NCI-H82 treated with DMSO at 0.1 percent for 48 hours (cell line): Measurements from ENCODE around the gene MAP3K1.
"Not testable (repeated sequence)": the region's sequence is repeated elsewhere in the genome, so short reads cannot be mapped to it uniquely, and the experiment has no call there.

Experiments
- DNase-seq: peaks from one replicate; lab custom pipeline; 2025; ENCODE audit not compliant: unreplicated experiment; lab: John Stamatoyannopoulos, UW

The MAP3K1 gene

DNA sequence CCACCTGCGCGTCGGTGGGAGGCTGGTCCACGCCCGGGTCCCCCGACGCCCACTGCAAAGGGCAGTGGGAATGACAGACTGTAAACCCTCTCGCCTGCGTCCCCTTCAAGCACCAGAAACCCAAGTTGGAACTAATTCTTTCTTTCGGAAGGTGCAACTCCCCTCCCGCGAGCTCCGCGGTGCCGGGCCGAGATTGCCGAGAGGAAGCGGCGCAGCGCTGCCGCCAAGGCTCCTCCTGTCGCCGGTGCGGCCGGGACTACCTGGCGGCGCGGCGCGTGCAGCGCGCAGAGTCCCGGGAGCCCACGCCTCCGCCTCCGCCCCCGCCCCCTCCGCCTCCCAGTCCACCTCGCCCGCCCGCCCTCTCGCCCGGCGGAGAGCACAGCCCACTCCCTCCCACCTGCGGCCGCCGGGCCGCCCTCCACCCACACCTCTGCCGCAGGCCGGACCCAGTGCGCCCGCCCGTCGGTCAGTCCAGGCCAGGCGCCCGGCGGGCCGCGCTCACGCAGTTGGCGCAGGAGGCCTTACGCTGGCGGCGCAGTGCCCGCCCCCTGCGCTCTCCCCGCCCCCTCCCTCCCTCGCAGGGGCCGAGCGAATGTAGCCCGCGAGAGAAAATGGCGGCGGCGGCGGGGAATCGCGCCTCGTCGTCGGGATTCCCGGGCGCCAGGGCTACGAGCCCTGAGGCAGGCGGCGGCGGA, at the start of gene MAP3K1:
Gene MAP3K1 (plus strand): TSS at position 587 of the 695 bp plus-strand sequence. CDS start 25 bp downstream, at position 612.
- DNase-seq, result no peak

DNA sequence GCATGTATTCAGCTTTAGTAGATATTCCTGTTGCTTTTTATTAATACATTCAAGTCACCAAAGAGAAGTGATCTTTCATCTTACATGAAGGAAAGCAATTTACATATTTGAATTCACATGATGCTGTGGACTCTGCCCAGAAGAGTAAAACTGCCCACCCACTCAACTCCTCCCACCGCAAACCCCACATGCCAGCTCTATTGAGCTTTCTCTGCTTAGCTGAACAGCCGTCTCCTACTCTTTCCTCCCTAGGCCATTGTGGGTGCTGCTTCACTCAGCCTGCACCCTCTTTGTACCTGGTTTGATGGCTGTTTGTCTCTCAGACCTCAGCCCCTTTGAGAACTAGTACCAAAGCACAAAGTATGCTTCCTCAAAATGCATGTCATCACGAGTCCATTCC, 48.4 kb upstream of the MAP3K1 start:
- DNase-seq, result no peak

DNA sequence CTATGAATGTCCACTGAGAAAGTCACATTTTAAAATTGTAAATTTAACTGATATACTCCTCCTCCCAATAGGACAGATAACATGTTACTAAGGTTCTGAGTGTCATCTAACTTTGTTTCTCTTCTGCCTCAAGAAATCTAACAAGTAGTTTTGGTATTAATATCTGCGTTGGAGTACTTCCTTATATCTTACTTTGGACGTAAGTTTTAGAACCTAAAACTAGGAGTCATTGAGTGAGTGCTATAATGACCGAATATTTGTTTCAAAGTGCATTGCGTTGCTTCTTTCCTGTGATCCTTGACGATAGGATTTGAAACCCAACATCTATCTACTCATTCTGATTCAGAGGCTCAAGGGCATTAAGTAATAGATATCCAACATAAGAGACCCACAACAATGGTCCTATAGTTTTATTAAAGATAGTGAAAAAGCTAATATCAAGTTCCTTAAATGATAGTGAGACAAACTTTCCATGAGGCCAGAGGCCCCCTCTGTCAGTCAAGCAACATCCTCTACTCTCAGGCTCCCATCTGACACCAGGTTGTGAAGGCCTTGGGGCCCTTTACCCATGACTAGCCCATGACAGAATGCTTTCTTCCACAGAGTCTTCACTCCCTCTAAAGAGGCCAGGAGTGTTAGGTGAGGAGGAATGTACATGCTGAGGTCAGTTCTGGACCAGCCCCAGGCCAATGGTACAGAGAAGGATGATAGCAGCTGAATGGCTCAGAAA, 45.3 kb upstream of the MAP3K1 start:
- no peak for DNase-seq

DNA sequence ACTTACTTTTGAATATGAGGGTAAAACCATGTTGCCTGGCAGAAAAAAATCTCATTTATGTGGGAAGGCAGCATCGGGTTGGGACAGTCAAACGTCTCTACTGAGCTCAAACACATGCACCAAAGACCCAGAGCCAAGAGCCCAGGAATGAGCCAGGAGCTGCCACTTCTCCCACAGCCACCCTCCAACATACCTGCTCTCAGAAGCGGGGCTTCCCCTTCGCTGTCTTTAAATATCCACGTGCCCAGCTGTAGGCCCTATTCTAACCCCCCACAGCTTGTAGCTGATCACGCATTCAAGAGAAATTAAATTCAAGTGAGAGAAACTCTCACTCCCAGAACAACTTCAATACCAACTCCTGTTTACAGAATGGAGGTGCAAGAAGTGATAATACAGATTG, 42.6 kb upstream of the MAP3K1 start:
- no peak for DNase-seq

DNA sequence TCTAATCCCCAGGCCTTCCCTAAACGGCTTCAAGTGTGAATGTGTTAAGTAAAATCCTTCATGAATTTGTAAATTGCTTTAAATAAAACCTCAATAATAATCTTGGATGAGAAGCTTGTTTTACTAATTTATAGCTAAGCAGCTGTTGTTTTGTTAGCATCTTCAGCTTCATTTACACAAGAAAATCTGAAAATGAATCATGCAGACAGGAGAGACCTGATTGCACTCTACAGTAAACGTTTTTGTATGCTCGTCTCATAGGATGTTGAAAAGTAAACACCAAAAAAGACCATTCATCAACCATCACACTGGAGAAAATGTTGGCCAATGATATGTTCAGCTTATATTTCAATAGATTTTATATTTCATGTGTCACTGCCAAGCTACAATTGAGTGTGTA, 40.4 kb upstream of the MAP3K1 start:
- DNase-seq, result no peak

DNA sequence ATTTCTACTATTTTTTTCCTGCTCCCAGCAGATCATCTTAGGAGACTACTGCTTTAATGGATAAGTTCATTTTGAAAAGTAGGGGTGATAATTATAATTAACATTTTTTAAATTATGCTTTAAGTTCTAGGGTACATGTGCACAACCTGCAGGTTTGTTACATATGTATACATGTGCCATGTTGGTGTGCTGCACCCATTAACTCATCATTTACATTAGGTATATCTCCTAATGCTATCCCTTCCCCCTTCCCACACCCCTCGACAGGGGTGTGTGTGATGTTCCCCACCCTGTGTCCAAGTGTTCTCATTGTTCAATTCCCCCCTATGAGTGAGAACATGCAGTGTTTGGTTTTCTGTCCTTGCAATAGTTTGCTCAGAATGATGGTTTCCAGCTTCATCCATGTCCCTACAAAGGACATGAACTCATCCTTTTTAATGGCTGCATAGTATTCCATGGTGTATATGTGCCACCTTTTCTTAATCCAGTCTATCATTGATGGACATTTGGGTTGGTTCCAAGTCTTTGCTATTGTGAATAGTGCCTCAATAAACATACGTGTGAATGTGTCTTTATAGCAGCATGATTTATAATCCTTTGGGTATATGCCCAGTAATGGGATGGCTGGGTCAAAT, 39.0 kb upstream of the MAP3K1 start:
- not testable (repeated sequence) for DNase-seq

DNA sequence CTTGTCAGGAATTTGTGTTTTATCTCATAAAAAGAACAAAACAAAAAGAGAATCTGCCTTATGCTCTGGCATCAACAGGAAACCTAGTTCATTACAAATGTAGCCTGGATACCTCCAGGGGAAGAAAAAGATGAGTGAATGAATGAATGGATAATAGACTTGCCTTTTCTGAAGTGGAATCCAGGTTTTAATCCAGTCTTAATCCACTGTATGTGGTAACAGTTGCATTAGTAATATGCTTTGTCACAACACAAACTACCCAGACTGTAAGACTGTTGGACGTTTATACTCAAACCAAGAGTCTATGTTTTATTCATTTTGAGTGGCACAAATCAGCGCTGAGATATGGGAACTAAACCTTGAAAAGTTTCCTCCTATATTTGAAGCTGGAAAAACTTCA, 32.1 kb upstream of the MAP3K1 start:
- no peak for DNase-seq

DNA sequence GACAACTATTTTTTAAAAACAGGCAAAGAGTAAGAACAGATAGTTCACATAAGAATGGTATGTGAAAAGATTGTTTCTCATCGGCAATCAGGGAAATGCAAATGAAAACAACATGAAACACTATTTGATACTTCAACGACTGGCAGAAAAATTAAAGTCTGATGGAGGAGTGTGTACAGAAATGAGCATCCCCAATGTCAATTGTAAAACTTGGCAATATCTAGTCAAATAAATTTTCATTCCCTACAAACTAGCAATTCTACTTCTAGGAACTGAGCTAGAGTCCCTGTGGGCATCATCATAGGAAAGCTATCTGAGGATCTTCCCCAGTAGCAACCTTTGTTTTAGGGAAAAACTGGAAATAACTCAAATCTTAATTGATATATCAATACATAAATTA, 29.0 kb upstream of the MAP3K1 start:
- DNase-seq, result no peak

DNA sequence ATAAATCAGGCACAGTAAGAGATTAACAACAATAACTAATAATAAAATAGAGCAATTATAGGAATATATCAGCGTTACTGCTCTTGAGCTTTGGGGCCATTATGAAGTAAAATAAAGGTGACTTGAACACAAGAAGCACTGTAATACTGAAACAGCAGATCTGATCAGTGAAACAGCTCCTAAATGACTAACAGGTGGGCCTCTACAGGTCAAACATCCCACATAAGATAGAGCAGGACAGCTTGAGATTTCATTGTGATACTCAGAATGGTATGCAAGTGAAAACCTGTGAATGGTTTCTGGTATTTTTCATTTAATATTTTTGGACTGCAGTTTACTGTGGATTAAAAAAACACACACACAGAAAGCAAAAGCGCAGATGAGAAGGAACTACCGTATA, 24.0 kb upstream of the MAP3K1 start:
- DNase-seq, result no peak

DNA sequence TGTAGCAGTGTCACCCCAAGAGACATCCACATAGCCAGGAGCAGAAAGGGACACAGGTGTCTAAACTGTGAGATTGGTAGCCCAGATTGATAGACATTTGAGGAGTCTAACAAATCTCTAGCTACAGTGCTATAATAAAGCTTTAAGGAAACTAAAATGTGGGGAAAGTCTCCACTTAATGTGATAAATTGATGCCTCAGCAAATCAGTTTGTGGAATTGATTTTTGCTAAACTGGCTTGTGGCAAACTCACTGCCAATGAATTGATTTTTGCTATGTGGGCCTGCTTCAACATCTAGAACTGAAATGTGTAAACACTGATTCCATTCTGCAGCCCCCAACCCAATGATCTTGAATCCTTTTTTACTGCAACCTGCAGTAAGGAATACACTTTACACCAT, 16.8 kb upstream of the MAP3K1 start:
- no peak for DNase-seq

DNA sequence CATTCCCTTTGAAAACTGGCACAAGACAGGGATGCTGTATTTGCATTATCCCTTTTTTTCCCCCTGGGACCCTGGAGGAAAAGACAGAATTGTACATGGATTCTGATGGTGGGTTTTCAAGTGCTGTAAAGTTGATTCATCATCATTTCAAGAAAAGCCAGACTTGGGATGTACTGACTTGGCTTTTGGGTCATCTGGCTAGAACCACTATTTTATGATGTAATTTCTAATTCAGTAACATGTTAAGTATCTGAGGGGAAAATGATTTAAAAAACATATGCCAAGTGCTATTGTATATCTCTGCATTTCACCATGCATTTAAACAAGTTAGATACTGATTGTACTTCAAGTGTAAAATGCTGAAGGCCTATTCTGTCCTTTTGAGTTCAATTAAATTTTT, 15.2 kb upstream of the MAP3K1 start:
- no peak for DNase-seq

DNA sequence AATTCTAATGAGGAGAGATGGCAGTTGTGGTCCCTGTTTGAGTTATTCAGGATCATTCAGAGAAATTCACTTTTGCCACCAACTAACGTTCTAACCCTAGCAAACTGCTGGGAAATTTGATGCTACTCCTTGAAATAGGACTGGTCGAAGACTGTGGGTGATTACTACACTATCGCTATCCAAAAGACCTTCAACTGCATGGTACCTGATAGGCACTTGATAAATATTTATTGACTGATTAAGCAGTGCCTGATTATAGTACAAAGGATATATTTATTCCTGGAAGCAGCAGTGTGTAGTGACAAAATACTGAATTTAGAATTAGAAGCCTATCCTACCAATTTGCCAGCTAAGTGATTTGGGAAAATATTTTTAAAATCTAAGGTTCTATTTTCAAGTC, 14.1 kb upstream of the MAP3K1 start:
- DNase-seq, result no peak

DNA sequence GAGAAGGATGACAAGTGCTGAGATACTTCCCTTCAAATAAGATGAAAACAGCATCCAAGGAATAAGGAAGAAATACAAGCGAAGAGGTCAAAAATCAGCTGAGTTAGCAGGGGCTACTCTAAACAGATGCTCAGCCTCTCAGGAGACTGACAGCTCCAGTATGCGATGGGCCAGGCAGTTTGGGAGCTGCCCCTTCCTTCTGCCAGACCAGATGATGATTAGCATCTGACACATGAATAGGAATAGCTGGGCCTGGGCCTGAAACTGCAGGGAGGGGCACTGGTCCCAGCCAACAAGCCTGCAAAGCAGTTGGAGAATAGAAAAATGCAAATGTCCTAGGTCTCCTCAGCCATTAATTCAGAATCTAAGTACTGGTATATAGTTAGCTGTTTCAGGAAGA, 13.1 kb upstream of the MAP3K1 start:
- no peak for DNase-seq

DNA sequence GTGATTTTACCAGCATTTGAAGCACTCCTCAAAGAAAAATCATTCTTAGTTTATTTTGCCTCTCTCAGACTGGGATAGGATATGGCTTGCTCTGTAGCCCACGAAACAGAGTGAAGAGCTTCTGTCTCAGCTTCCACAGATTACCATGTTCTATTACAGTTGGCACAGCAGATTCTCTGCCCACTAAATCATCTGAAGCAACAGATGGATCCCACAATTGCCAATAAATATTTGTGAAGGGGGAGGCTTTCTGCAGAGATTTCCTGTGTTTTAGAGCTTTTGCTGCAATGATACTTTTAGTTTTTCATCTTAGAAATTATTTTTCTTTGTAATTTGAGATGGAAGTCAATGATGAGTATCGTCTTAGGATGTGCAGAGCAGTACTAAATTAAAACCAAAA, 12.3 kb upstream of the MAP3K1 start:
- DNase-seq, result no peak

DNA sequence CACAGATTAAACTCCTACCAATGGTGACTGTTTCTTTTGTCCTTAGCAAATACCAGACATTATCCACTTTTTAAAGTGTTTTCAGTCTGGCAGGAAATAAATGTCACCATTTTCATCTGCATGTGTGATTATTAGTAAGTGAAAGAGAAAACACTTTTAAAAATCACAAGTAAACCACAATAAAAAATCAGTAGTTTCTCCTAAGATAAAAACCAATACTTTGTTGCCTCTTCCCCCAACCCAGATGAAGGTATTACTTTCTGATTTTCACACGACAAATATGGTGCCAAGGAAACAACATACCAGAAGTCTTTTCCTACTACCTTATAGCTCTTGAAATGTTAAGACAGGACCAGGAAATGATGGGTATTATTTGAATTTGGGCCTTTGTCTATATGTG, 11.5 kb upstream of the MAP3K1 start:
- DNase-seq, result no peak

DNA sequence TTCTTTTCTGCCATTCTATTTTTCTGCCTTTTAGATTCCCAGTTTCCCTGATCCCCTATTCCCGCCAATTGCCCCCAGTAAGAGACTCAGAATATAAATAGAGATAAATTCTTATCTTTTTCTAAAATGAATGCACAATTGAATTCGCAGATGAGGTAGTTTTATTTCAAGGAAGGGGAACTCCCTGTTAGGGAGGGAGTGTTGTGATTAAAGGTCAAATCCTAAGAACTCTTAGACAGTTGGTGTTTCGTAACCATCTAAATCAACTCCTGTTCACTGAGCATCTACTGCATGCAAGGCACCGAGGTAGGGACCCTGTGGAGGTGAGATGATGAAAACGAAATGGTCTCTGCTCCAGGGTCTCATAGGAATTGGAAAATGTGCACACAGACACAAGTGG, 7.7 kb upstream of the MAP3K1 start:
- no peak for DNase-seq

DNA sequence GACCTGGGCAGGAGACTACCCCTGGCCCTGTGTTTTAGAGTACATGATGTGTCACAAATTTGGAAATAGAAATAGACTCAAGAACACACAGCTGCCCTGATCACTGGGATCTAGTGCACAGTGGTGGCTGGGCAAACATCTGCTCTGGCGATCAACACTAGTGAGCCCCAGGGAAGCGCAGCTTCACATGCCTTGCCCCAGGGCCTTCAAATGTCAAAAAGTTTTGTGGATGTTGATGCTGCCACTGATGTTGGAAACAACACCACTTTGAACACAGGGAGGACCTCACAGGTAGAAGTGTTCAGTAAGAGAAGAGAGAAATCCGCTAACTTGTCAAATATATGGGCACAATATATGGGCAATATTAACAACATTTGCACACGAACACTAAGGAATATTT, 7.1 kb upstream of the MAP3K1 start:
- DNase-seq, result no peak

DNA sequence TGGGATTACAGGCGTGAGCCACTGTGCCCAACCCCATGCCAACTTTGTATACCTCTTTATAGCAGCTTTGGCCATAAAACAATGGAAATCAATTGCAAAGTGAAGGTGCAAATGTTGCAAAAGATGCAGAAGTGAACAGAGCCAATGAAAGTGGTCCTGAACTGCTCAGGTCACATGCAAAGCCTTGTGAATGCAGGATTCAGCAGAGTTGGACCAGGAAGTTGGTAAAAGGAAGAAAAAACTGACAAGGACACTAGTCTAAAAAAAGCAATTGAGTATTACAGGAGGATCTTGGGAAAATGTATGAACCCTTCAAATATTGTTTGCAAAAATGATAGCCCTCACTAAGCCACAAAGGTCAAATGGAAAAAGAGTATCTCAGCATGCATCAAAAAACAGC, 4.5 kb upstream of the MAP3K1 start:
- no peak for DNase-seq

DNA sequence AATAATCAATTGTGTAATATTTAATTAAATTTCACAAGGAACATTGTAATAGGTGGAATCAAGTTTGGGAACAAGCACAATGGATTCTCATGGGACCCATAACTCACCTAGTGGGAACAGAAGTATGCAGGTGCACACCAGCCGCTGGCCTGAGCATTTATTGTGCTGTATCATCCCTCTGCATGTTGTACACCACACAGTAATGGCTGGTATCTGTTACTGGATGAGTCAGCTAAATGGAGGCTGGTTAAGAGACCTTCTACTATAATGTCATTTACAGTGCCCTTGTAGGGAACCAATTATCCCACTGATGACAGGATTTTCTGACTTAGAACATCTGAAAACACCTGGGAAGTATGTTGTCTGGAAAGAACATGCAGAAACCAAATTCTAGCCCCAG, 3.2 kb upstream of the MAP3K1 start:
- no peak for DNase-seq

DNA sequence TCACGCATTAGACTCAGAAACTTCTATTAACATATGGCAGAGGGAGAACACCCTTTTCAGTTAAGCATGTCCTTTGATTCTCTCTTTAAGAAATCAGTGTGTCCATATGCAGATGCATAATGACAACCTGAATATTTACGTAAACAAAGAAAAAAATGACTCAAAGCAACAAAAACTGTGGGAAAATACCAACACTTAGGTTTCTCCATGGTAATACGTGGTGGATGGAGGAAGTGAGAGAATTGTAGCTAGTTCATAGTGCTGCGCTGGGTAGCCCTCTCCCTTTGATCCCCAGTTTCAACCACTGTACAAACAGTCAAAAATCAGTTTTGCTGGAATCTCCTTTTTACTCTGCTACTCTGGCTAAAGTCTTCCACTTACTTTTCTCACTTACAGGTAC, 2.0 kb upstream of the MAP3K1 start:
- no peak for DNase-seq

DNA sequence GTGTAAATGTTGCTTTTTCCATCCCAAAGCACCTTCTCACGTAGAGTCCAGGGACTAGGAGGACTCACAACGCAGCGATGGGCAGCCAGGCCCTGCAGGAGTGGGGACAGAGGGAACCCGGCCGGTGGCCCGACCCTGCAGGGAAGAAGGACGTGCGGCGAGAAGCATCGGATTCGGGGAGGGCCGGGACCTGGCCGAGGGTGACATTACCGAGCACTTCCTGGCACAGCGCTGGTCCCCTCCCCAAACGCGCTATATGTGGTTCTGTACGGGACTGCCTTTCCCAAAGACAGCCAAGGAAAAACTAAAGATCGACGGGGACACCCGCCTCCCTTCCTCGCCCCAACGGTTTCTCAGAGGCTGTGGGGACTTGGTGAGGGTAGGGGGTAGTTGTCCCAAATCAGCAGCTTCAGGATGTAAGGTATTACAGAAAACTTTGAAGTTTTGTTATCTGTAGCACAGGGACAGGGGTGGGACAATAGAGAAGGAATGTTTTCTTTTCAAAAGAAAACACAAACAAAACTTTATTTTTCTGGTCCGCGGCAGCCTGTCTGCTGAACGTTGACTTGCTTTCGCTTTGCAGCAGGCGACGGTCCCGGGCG, 887 bp upstream of the MAP3K1 start:
- no peak for DNase-seq
